GM12874 (cell line): Measurements from ENCODE around the gene ELF4.

Experiments
- CTCF ChIP-seq: IDR thresholded peaks from 2 replicates; pipeline ENCODE4 v1.5.1; 2011; ENCODE audit warnings: low read depth, mild to moderate bottlenecking, control low read depth, low read length, moderate library complexity; ENCODE audit not compliant: insufficient read depth

ELF4 gene

GRCh38 chrX:130082244-130083106 is 27.8 kb downstream of the ELF4 start:
- peak; percentile 54 for TF ChIP-seq CTCF

GRCh38 chrX:130081421-130082045 is 28.8 kb downstream of the ELF4 start:
- TF ChIP-seq CTCF, result no peak

- TF ChIP-seq CTCF, result no peak
These were observed 29.4 kb downstream of the ELF4 start for GRCh38 chrX:130080791-130081367.

GRCh38 chrX:130079824-130080406 is 30.4 kb downstream of the ELF4 start:
- peak; percentile 58 for TF ChIP-seq CTCF

- no peak for TF ChIP-seq CTCF
These were observed 34.5 kb downstream of the ELF4 start for GRCh38 chrX:130075777-130076176.

- TF ChIP-seq CTCF, result no peak
These were observed 38.0 kb downstream of the ELF4 start for GRCh38 chrX:130072345-130072740.

- TF ChIP-seq CTCF, result no peak
These were observed 38.5 kb downstream of the ELF4 start for GRCh38 chrX:130071611-130072344.
